ENCODE measurements around the gene EHF.
"Not testable (repeated sequence)": the region's sequence is repeated elsewhere in the genome, so short reads cannot be mapped to it uniquely, and the experiment has no call there.

The EHF gene

GRCh38 chr11:34620820-34621792 lies at the start of gene EHF:
Gene EHF, plus strand, starts transcription at chr11:34621093. Its CDS starts 21,538 bp downstream, at chr11:34642631.
- DNase-seq: peak; percentile 46

GRCh38 chr11:34573537-34573936 lies 47.4 kb upstream of the EHF start:
- DNase-seq: no peak

- DNase-seq: no peak
These were observed 45.6 kb upstream of the EHF start for GRCh38 chr11:34575261-34575660.

- DNase-seq: no peak
These were observed 45.2 kb upstream of the EHF start for GRCh38 chr11:34575671-34576070.

GRCh38 chr11:34576331-34576730 lies 44.6 kb upstream of the EHF start:
- no peak for DNase-seq

GRCh38 chr11:34583818-34584217 lies 37.1 kb upstream of the EHF start:
- no peak for DNase-seq

- DNase-seq: no peak
These were observed 35.6 kb upstream of the EHF start for GRCh38 chr11:34585304-34585734.

- peak; percentile 25 for DNase-seq
These were observed 35.0 kb upstream of the EHF start for GRCh38 chr11:34585735-34586487.

GRCh38 chr11:34586488-34587281 lies 34.2 kb upstream of the EHF start:
- no peak for DNase-seq

GRCh38 chr11:34587282-34587677 lies 33.6 kb upstream of the EHF start:
- DNase-seq: no peak

GRCh38 chr11:34588023-34588422 lies 32.9 kb upstream of the EHF start:
- DNase-seq: no peak

- DNase-seq: no peak
These were observed 32.2 kb upstream of the EHF start for GRCh38 chr11:34588701-34589100.

- DNase-seq: not testable (repeated sequence)
These were observed 31.7 kb upstream of the EHF start for GRCh38 chr11:34589177-34589576.

GRCh38 chr11:34593085-34593484 lies 27.8 kb upstream of the EHF start:
- DNase-seq: no peak

- no peak for DNase-seq
These were observed 26.3 kb upstream of the EHF start for GRCh38 chr11:34594603-34595002.

GRCh38 chr11:34595391-34595790 lies 25.5 kb upstream of the EHF start:
- no peak for DNase-seq

GRCh38 chr11:34595960-34596644 lies 24.8 kb upstream of the EHF start:
- DNase-seq: no peak

- DNase-seq: no peak
These were observed 21.4 kb upstream of the EHF start for GRCh38 chr11:34599406-34599945.

GRCh38 chr11:34600339-34601084 lies 20.4 kb upstream of the EHF start:
- DNase-seq: no peak

- no peak for DNase-seq
These were observed 19.8 kb upstream of the EHF start for GRCh38 chr11:34601085-34601444.

GRCh38 chr11:34601609-34602008 lies 19.3 kb upstream of the EHF start:
- no peak for DNase-seq

All from DMS79 (cell line).